ENCODE data around the gene ZFR2. TPM values are rescaled to one million over a fixed set of nuclear protein-coding genes. Genes with fewer than 3 reads are reported as not detected.

ZFR2 gene
- total RNA-seq, 1 experiment from 2014 or later, result not detected

GRCh38 chr19:3836887-3837286 lies 32.0 kb downstream of the ZFR2 start:
- Mint-ChIP-seq H3K9me3 (ENCODE audit: unreplicated experiment) (no peaks in the 10 kb centered on the region), H3K4me1 (ENCODE audit: insufficient read depth, unreplicated experiment) (no peaks in the 10 kb centered on the region), H3K27me3 (ENCODE audit: insufficient read depth, unreplicated experiment) (peaks cover 11% of the 10 kb centered on the region), H3K27ac (ENCODE audit: low read depth, unreplicated experiment) (no peak overlapping the region), H3K4me3 (ENCODE audit: unreplicated experiment) (no peak overlapping the region), H3K36me3 (ENCODE audit: insufficient read depth, unreplicated experiment) (peaks cover 5% of the 10 kb centered on the region)
- no peak for TF ChIP-seq CTCF (IDR thresholded peaks at IDR 0.05; ENCODE audit: unreplicated experiment)
- intact Hi-C loops (cut with micrococcal nuclease), result no loop called here
- POLR2A ChIA-PET, result interaction anchor here (0.6 kb wide), 1 partner anchor 29 kb away, joined by 3 read pairs; no protein-coding TSS in a partner anchor
- CTCF ChIA-PET, result interaction anchor here (1.0 kb wide), 1 partner anchor 12 kb away, joined by 5 read pairs; no protein-coding TSS in a partner anchor
- no peak for DNase-seq (ENCODE audit: unreplicated experiment)
- no TSS peak for BruUV-seq (replicated peaks)

GRCh38 chr19:3835055-3835435 lies 33.8 kb downstream of the ZFR2 start:
- no peaks in the 10 kb centered on the region for H3K4me1 Mint-ChIP-seq (ENCODE audit: insufficient read depth, unreplicated experiment)
- no peak overlapping the region for H3K4me3 Mint-ChIP-seq (ENCODE audit: unreplicated experiment)
- no peak for TF ChIP-seq CTCF (IDR thresholded peaks at IDR 0.05; ENCODE audit: unreplicated experiment)
- peaks cover 7% of the 10 kb centered on the region for H3K27me3 Mint-ChIP-seq (ENCODE audit: insufficient read depth, unreplicated experiment)
- no peaks in the 10 kb centered on the region for H3K9me3 Mint-ChIP-seq (ENCODE audit: unreplicated experiment)
- no peak overlapping the region for H3K27ac Mint-ChIP-seq (ENCODE audit: low read depth, unreplicated experiment)
- CTCF ChIA-PET, result interaction anchor here (0.7 kb wide), 1 partner anchor 43 kb away, joined by 5 read pairs; no protein-coding TSS in a partner anchor
- no TSS peak for BruUV-seq (replicated peaks)
- POLR2A ChIA-PET, result no interaction called here
- H3K36me3 Mint-ChIP-seq (ENCODE audit: insufficient read depth, unreplicated experiment), result peaks cover 5% of the 10 kb centered on the region
- intact Hi-C loops (cut with micrococcal nuclease), result no loop called here
- DNase-seq (ENCODE audit: unreplicated experiment), result no peak

GRCh38 chr19:3834349-3835054 lies 34.3 kb downstream of the ZFR2 start:
- H3K4me3 Mint-ChIP-seq (ENCODE audit: unreplicated experiment), result no peak overlapping the region
- peaks cover 1% of the 10 kb centered on the region for H3K27me3 Mint-ChIP-seq (ENCODE audit: insufficient read depth, unreplicated experiment)
- H3K9me3 Mint-ChIP-seq (ENCODE audit: unreplicated experiment), result no peaks in the 10 kb centered on the region
- POLR2A ChIA-PET, result no interaction called here
- intact Hi-C loops (cut with micrococcal nuclease), result no loop called here
- no peak for TF ChIP-seq CTCF (IDR thresholded peaks at IDR 0.05; ENCODE audit: unreplicated experiment)
- BruUV-seq (replicated peaks), result no TSS peak
- peaks cover 5% of the 10 kb centered on the region for H3K36me3 Mint-ChIP-seq (ENCODE audit: insufficient read depth, unreplicated experiment)
- DNase-seq (ENCODE audit: unreplicated experiment), result no peak
- no peaks in the 10 kb centered on the region for H3K4me1 Mint-ChIP-seq (ENCODE audit: insufficient read depth, unreplicated experiment)
- CTCF ChIA-PET, result no interaction called here
- H3K27ac Mint-ChIP-seq (ENCODE audit: low read depth, unreplicated experiment), result no peak overlapping the region

GRCh38 chr19:3833578-3834348 lies 35.1 kb downstream of the ZFR2 start:
- no peak overlapping the region for H3K4me3 Mint-ChIP-seq (ENCODE audit: unreplicated experiment)
- CTCF ChIA-PET, result no interaction called here
- no peak for TF ChIP-seq CTCF (IDR thresholded peaks at IDR 0.05; ENCODE audit: unreplicated experiment)
- peaks cover under 1% of the 10 kb centered on the region for H3K4me1 Mint-ChIP-seq (ENCODE audit: insufficient read depth, unreplicated experiment)
- BruUV-seq (replicated peaks), result no TSS peak
- H3K9me3 Mint-ChIP-seq (ENCODE audit: unreplicated experiment), result no peaks in the 10 kb centered on the region
- H3K36me3 Mint-ChIP-seq (ENCODE audit: insufficient read depth, unreplicated experiment), result peaks cover 3% of the 10 kb centered on the region
- DNase-seq (ENCODE audit: unreplicated experiment), result no peak
- H3K27ac Mint-ChIP-seq (ENCODE audit: low read depth, unreplicated experiment), result no peak overlapping the region
- intact Hi-C loops (cut with micrococcal nuclease), result no loop called here
- no peaks in the 10 kb centered on the region for H3K27me3 Mint-ChIP-seq (ENCODE audit: insufficient read depth, unreplicated experiment)
- POLR2A ChIA-PET, result interaction anchor here (0.5 kb wide), 1 partner anchor 421 kb away, joined by 3 read pairs; no protein-coding TSS in a partner anchor

Measured in MCF 10A (cell line).